ENCODE data around the gene MYH9. TPM values are rescaled to one million over a fixed set of nuclear protein-coding genes. Genes with fewer than 3 reads are reported as not detected.
A peak's percentile ranks its signal among the peaks of the same experiment; 100 is the strongest.
"Not testable (repeated sequence)": the region's sequence is repeated elsewhere in the genome, so short reads cannot be mapped to it uniquely, and the experiment has no call there.

The MYH9 gene
- total and polyA plus RNA-seq, 2 experiments from 2014 or later, result 140 to 188 TPM

DNA sequence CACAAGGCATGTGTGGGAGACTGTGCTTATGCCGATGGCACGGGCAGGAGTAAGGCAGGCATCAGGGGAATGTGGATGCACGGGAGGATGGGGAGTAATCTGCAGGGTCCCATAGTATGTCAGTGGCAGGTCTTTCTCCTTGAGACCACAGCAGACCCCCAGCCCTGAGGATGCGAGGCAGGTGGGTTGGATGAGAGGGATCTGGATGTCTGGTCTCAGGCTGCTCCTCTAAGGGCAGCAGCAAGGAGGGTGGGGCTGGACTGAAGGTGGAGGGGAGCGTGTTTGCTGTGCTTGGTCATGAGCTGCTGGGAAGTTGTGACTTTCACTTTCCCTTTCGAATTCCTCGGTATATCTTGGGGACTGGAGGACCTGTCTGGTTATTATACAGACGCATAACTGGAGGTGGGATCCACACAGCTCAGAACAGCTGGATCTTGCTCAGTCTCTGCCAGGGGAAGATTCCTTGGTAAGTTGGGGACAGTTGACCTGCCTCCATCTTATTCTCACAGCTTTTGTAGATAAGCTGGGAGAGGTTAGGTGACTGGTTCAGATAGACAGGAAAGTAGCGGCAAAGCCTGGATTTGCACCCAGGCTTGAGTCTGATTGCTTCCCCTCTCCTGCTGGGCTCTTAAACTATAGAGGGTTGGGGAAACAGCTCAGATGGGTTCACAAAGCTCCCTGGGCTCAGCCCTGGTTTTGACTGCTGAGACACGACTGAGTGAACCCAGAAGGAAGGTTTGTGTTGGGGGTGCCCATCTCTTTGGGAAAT, 134.8 kb downstream of the MYH9 start, which contains the start of gene APOL1:
Gene APOL1, plus strand, starts transcription at position 380 of the 769 bp plus-strand sequence. CDS start 1,823 bp downstream, outside the sequence.
- Histone ChIP-seq H3K79me2 (no peaks in the 10 kb centered on the region), H3K9me3 (ENCODE audit: low read depth) (no peaks in the 10 kb centered on the region), H4K20me1 (ENCODE audit: insufficient read depth, poor library complexity, severe bottlenecking) (no peaks in the 10 kb centered on the region), H3K27me3 (no peaks in the 10 kb centered on the region), H3K4me2 (peak within 1 kb of the TSS; percentile 45), H3K27ac (peak within 1 kb of the TSS; percentile 31), H3K36me3 (replicated peaks; ENCODE audit: insufficient read depth, low read depth) (no peaks in the 10 kb centered on the region), H3K9me2 (replicated peaks; ENCODE audit: insufficient read depth) (no peaks in the 10 kb centered on the region), H3K4me1 (ENCODE audit: insufficient read depth) (peaks cover 5% of the 10 kb centered on the region), H3K4me3 (no peak within 1 kb of the TSS), H2AFZ (no peak within 1 kb of the TSS)
- TF ChIP-seq EZH2 (IDR thresholded peaks at IDR 0.05; ENCODE audit: borderline replicate concordance) (no peak), EZH2phosphoT487 (IDR thresholded peaks at IDR 0.05; ENCODE audit: low read depth, severe bottlenecking, unreplicated experiment) (no peak)
- TF ChIP-seq, protein P1, sequence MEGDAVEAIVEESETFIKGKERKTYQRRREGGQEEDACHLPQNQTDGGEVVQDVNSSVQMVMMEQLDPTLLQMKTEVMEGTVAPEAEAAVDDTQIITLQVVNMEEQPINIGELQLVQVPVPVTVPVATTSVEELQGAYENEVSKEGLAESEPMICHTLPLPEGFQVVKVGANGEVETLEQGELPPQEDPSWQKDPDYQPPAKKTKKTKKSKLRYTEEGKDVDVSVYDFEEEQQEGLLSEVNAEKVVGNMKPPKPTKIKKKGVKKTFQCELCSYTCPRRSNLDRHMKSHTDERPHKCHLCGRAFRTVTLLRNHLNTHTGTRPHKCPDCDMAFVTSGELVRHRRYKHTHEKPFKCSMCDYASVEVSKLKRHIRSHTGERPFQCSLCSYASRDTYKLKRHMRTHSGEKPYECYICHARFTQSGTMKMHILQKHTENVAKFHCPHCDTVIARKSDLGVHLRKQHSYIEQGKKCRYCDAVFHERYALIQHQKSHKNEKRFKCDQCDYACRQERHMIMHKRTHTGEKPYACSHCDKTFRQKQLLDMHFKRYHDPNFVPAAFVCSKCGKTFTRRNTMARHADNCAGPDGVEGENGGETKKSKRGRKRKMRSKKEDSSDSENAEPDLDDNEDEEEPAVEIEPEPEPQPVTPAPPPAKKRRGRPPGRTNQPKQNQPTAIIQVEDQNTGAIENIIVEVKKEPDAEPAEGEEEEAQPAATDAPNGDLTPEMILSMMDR (IDR thresholded peaks at IDR 0.05; ENCODE audit: poor library complexity), result no peak
- WGBS (ENCODE audit: low lambda C conversion rate, missing lambda C conversion rate), result 79% methylated on average over 10 of the region's 10 CpGs
- peak; percentile 50 for DNase-seq (ENCODE audit: low spot score)

DNA sequence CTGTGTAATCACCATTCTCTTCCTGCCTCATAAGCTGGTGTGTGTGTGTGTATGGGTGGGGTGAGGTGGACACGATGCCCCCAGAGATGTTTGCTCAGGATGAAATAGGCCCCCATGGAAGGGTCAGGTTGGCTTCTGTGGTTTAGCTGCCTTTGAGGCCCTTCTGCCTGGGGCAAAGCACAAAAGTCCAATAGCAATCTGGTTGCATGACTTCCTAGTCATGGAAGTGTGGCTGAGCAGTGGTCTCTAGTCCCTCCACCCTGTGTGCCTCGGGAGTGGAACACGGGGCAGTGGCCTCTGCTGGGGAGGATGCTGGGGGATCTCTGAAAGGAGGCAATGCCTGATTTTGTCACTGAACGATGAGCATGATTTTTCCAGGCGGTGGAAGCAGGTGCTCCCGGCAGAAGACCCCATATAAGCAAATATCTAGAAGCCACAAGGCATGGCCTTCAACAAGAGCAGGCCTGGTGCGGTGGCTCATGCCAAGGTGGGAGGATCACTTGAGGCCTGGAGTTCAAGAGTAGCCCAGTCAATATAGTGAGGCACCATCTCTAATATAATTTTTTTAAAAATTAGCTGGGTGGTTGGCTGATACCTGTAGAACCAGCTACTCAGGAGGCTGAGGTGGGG, 135.7 kb downstream of the MYH9 start:
- H2AFZ ChIP-seq; H3K9me2 ChIP-seq (replicated peaks; ENCODE audit: insufficient read depth); H3K27ac ChIP-seq; H4K20me1 ChIP-seq (ENCODE audit: insufficient read depth, poor library complexity, severe bottlenecking); H3K9me3 ChIP-seq (ENCODE audit: low read depth); H3K4me3 ChIP-seq; H3K27me3 ChIP-seq; H3K4me1 ChIP-seq (ENCODE audit: insufficient read depth); H3K4me2 ChIP-seq; H3K36me3 ChIP-seq (replicated peaks; ENCODE audit: insufficient read depth, low read depth); H3K79me2 ChIP-seq; DNase-seq (ENCODE audit: low spot score): not testable (repeated sequence)
- WGBS (ENCODE audit: low lambda C conversion rate, missing lambda C conversion rate), result 89% methylated on average over 7 of the region's 7 CpGs

DNA sequence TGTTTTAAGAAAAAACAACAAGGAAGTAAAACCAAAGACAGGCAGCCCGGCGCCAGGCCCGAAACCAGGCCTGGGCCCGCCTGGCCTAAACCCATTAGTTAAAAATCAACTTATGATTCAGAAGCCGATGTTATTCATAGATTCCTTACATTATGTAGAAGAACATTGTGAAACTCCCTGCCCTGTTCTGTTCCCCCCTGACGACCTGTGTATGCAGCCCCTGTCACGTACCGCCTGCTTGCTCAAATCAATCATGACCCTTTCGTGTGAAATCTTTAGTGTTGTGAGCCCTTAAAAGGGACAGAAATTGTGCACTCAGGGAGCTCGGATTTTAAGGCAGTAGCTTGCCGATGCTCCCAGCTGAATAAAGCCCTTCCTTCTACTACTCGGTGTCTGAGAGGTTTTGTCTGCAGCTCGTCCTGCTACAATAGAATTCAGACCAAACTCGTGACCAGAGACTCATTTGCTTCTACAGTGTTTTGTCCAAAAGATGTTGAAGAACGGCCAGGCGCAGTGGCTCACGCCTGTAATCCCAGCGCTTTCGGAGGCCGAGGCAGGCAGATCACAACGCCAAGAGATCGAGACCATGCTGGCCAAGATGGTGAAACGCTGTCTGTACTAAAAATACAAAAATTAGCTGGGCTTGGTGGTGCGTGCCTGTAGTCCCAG, 137.3 kb downstream of the MYH9 start:
- H4K20me1 ChIP-seq (ENCODE audit: insufficient read depth, poor library complexity, severe bottlenecking); H3K27me3 ChIP-seq; H3K9me3 ChIP-seq (ENCODE audit: low read depth); H3K4me3 ChIP-seq; H3K4me1 ChIP-seq (ENCODE audit: insufficient read depth); H3K4me2 ChIP-seq; H3K79me2 ChIP-seq; H3K36me3 ChIP-seq (replicated peaks; ENCODE audit: insufficient read depth, low read depth); DNase-seq (ENCODE audit: low spot score); H3K9me2 ChIP-seq (replicated peaks; ENCODE audit: insufficient read depth); H2AFZ ChIP-seq: not testable (repeated sequence)
- WGBS (ENCODE audit: low lambda C conversion rate, missing lambda C conversion rate), result 93% methylated on average over 24 of the region's 24 CpGs
- peak overlapping the region; percentile 60 for H3K27ac ChIP-seq

DNA sequence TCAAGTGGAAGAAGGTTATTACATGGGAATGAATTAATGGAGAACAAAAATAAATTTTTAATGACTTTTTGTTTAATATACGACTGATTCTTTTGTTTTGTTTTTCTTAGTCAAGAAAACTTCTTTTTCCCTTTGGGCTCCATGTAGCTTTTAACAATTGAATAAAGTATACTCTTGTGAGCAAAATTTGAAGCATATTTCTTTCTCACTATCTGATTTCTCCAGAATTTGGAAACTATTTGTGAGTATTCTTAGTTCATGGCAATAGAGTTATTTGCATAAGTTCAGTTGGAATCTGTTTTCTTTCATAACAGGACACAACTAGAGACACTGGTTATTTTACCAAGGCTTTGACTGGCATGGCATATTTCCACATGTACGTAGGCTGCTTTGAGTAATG, 138.6 kb downstream of the MYH9 start:
- no peaks in the 10 kb centered on the region for H3K79me2 ChIP-seq
- no peak overlapping the region for H3K4me3 ChIP-seq
- no peaks in the 10 kb centered on the region for H3K9me3 ChIP-seq (ENCODE audit: low read depth)
- TF ChIP-seq EZH2phosphoT487 (IDR thresholded peaks at IDR 0.05; ENCODE audit: low read depth, severe bottlenecking, unreplicated experiment), result no peak
- TF ChIP-seq, protein P1 (IDR thresholded peaks at IDR 0.05; ENCODE audit: poor library complexity), result no peak
- TF ChIP-seq EZH2 (IDR thresholded peaks at IDR 0.05; ENCODE audit: borderline replicate concordance), result no peak
- H3K9me2 ChIP-seq (replicated peaks; ENCODE audit: insufficient read depth), result no peaks in the 10 kb centered on the region
- H2AFZ ChIP-seq, result no peak overlapping the region
- WGBS (ENCODE audit: low lambda C conversion rate, missing lambda C conversion rate), result 95% methylated on average over 2 of the region's 2 CpGs
- DNase-seq (ENCODE audit: low spot score), result no peak
- peaks cover 5% of the 10 kb centered on the region for H3K4me1 ChIP-seq (ENCODE audit: insufficient read depth)
- H3K36me3 ChIP-seq (replicated peaks; ENCODE audit: insufficient read depth, low read depth), result no peaks in the 10 kb centered on the region
- no peaks in the 10 kb centered on the region for H4K20me1 ChIP-seq (ENCODE audit: insufficient read depth, poor library complexity, severe bottlenecking)
- H3K4me2 ChIP-seq, result no peak overlapping the region
- H3K27ac ChIP-seq, result peak overlapping the region; percentile 60
- no peaks in the 10 kb centered on the region for H3K27me3 ChIP-seq

All from hepatocyte (in vitro differentiated cells).